ENCODE data around the gene ASB9.

- TF ChIP-seq, protein P1, sequence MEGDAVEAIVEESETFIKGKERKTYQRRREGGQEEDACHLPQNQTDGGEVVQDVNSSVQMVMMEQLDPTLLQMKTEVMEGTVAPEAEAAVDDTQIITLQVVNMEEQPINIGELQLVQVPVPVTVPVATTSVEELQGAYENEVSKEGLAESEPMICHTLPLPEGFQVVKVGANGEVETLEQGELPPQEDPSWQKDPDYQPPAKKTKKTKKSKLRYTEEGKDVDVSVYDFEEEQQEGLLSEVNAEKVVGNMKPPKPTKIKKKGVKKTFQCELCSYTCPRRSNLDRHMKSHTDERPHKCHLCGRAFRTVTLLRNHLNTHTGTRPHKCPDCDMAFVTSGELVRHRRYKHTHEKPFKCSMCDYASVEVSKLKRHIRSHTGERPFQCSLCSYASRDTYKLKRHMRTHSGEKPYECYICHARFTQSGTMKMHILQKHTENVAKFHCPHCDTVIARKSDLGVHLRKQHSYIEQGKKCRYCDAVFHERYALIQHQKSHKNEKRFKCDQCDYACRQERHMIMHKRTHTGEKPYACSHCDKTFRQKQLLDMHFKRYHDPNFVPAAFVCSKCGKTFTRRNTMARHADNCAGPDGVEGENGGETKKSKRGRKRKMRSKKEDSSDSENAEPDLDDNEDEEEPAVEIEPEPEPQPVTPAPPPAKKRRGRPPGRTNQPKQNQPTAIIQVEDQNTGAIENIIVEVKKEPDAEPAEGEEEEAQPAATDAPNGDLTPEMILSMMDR (IDR thresholded peaks at IDR 0.05; ENCODE audit: poor library complexity, severe bottlenecking) = no peak
- no peak for TF ChIP-seq MXI1 (conservative IDR thresholded peaks at IDR 0.05; ENCODE audit: poor library complexity, severe bottlenecking)
- no peak for TF ChIP-seq RAD21 (conservative IDR thresholded peaks at IDR 0.05)
- no peak for TF ChIP-seq EP300 (conservative IDR thresholded peaks at IDR 0.05; ENCODE audit: poor library complexity, severe bottlenecking)
- no peak for TF ChIP-seq POLR2AphosphoS5 (IDR thresholded peaks at IDR 0.05)
- TF ChIP-seq SMC3 (conservative IDR thresholded peaks at IDR 0.05; ENCODE audit: poor library complexity) = no peak
- TF ChIP-seq REST (IDR thresholded peaks at IDR 0.05; ENCODE audit: borderline replicate concordance) = no peak
- TF ChIP-seq EZH2 (IDR thresholded peaks at IDR 0.05; ENCODE audit: borderline replicate concordance, insufficient read depth, low read length, poor library complexity, severe bottlenecking) = no peak
- no peak for TF ChIP-seq TAF1 (IDR thresholded peaks at IDR 0.05; ENCODE audit: low read depth)
Observed at GRCh38 chrX:15224747-15225146, 45.1 kb downstream of the ASB9 start.

Measured in neural cell (in vitro differentiated cells).